ENCODE results near the gene FUBP3.

Gene FUBP3, protein sequence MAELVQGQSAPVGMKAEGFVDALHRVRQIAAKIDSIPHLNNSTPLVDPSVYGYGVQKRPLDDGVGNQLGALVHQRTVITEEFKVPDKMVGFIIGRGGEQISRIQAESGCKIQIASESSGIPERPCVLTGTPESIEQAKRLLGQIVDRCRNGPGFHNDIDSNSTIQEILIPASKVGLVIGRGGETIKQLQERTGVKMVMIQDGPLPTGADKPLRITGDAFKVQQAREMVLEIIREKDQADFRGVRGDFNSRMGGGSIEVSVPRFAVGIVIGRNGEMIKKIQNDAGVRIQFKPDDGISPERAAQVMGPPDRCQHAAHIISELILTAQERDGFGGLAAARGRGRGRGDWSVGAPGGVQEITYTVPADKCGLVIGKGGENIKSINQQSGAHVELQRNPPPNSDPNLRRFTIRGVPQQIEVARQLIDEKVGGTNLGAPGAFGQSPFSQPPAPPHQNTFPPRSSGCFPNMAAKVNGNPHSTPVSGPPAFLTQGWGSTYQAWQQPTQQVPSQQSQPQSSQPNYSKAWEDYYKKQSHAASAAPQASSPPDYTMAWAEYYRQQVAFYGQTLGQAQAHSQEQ

DNA sequence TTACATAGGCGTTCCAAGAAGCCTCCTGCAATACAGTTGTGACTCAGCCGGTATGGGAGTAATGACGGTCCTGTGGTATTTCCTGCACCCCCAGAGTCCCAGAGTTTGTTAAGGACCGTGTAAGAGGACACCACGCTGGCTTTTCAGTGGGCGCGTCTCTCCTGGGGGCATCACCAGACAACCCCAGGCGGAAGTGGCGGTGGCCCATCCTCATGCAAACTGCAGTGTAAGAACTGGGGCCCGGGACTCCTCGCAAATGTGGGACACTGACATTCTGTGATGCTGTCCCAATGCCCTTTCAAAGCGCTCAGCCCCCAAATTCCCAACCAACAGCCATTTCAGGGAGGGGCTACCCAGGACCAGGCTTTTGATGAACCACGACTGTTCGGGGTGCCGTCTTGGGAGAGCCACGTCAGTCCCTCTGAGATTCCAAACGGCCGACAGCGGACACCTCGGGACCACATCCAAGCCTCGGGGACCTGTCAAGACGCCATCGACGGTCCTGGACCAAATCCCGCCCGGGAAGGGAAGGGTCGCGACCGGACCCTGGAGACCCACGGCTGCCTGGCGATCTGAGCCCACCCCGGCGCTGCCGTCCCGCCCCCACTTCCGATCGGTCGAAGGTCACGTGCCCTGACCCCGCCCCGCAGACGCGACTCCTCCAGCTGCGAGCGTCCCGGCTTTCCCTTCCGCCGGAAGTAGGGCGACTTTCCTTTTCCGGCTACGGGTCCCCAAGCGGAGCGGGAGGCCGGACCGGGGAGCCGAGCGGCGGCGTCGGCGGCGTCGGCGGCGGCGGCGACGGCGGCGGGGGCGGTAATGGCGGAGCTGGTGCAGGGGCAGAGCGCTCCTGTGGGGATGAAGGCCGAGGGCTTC is at the start of gene FUBP3:
Gene FUBP3 (plus strand): TSS at position 713 of the 873 bp plus-strand sequence. CDS start 104 bp downstream, at position 817.
- DNase-seq: peak; percentile 66 to 97 (median 91)

DNA sequence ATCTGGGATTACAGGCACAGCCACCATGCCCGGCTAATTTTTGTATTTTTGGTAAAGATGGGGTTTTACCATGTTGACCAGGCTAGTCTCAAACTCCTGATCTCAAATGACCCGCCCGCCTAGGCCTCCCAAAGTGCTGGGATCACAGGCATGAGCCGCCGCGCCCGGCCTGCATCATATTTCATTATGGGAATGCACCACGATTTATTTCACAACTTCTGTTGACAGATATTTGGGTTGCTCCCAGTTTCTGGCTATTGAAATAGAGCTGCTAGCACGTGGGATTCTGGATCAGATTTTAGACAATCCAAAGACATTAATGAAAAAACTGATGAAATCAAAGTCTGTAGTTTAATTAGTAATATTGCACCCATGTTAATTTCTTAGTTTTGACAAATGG is 48.4 kb upstream of the FUBP3 start:
- DNase-seq: no peak

DNA sequence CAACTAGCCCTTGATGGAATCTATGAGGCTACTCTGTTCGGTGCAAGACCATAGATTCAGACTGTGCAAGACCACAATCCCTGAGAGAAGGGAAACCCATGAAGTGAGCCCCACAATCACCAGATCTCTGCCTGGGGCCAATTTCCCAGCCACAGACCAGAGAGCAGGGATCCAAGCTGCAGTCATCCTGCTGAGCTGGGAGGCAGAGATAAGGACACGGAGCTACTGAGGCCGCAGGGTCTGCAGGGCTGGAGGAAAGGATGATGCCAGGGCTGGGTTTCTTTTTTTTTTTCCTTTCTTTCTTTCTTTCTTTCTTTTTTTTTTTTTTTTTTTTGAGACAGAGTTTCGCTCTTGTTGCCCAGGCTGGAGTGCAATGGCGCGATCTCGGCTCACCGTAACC is 47.7 kb upstream of the FUBP3 start:
- DNase-seq: no peak

DNA sequence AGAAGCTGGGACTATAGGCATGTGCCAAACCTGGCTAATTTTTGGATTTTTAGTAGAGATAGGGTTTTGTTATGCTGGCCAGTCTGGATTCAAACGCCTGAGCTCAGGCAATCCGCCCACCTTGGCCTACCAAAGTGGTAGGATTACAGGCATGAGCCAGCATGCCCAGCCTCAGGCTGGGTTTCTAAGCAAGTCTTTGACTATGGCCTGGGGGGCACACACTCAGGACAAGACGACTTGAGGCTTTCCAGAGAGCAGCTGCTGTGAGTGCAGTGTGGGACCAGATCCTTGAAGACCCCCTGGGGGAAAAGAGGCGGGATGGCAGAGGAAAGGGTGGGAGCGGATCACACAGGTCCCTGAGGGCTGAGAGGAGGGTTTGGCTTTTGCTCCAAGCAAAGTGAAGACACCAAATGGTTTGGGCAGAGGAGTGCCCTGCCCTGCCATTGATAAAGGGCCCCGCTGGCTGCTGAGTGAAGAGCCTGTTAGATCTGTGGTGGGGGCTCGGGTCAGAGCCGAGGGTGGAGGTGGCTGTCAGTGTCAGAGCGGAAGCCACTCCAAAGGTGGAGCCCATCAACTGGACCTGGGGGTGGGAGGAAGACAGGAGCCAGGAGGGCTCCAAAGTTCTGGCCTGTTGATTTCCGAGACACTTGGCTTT is 46.8 kb upstream of the FUBP3 start:
- DNase-seq: no peak

- peak in 11 of 51 donors; percentile 1 to 47 (median 11) for DNase-seq
Measured at GRCh38 chr9:130535818-130536521, 43.4 kb upstream of the FUBP3 start.

DNA sequence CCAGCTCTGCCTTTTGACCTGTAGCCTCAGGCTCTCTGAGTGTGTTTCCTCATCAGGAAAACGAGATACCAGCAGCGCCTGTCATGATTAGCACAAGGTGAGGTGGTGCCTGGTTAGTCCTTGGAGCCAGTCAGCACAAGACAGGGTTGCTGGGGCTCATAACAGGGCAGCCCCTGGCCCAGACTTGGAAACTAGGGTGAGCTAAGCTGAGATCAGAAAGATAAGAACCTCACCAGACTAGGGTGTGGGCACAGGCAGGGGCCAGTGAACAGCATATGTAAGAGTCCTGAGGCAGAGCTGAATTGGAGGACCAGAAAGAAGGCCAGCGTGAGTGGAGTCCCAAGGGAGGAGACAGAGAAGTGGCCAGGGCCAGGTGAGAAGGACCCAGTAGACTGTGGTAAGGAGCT is 42.7 kb upstream of the FUBP3 start:
- no peak for DNase-seq

DNA sequence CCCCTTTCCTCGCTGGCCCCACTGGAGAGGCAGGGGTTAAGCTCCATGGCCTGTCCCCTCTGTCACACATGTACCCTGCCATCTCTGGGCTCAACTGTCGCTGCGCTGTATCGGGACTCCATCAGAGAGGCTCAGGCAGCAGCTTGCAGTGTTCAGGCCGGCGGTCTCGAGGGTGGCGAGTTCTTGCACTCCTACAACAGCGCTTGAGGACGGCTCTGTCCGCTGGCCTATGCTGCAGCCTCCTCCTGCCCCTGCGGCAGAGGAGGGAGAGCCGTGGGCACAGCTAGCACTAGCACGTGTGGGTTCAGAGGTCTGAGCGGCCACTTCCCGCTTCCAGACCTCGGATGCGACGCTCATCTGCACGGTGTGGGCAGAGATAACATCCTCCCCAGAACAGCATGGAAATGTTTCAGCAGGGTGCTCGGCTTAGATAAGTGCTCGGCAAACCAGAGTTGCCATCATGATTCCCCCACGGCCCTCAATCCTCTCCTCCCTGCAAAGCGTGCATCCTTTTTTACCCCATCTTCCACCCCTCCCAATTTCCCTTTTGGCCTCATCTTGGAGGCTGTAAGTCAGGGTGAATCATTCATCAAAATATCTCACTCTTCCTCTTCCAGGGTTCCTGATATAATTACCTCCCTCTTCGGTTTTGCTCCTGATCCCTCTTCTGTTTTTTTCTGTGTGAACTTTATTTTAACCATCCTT is 41.9 kb upstream of the FUBP3 start:
- DNase-seq: no peak

- DNase-seq: no peak
Measured at GRCh38 chr9:130539420-130540223, 39.8 kb upstream of the FUBP3 start.

DNA sequence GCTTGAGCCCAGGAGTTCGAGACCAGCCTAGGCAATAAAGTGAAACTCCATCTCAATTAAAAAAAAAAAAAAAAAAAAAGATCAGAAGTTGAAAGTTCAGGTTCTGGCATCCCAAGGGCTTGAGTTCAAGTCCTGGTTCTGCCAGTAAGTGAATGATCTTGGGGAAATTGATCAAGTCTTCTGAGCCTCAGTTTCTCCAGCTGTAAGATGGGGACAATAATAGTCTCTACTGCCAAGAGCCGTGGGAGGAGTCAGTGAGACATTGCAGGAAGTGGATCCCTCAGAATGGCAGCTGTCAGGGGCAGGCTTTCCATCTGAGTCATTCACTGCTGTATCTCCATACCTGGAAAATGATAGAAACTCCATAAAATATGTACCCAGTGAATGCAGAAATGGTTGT is 37.8 kb upstream of the FUBP3 start:
- no peak for DNase-seq

- no peak for DNase-seq
Measured at GRCh38 chr9:130542038-130542437, 37.3 kb upstream of the FUBP3 start.

GRCh38 chr9:130542457-130543228 is 36.7 kb upstream of the FUBP3 start:
- DNase-seq: no peak

- DNase-seq: no peak
Measured at GRCh38 chr9:130543368-130543767, 36.0 kb upstream of the FUBP3 start.

DNA sequence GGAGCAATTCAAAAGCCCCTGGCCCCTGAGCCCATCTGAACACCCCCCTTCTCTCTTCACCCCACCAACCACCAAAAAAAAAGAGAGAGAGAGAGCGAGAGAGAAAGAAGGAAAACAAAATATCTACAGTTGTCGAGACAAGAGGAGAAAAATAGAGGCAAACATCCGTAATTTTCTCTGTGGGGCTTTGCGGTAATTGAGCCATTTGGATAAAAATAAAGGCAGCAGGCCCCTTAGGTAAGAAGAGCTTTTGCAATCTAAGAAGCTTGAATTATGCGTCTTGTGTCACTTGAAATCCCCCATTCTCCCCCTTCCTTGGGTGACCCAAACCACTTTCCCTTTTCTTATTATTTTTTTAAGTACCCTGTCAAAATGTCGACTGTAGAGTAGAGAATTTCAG is 35.5 kb upstream of the FUBP3 start:
- DNase-seq: no peak

DNA sequence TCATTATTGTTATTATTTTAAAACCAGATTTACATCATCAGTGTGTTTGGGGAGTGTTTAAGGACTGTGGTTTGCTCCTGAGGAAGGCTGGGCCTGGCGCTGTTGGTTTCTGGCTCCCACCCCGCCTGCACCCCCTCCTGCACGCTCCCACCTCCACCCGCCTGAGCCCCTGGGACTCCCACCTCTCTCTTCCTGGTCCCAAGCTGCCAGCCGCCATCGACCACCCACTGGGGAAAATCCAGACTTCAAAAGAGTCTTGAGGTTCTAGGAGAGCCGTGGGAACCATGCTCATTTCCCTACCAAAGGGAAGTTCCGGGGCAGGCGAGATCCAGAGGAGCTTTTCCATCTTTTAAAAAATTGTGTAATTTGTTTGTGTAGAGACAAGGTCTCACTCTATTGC is 35.0 kb upstream of the FUBP3 start:
- no peak for DNase-seq

GRCh38 chr9:130548103-130548502 is 31.3 kb upstream of the FUBP3 start:
- DNase-seq: no peak

GRCh38 chr9:130549093-130549735 is 30.2 kb upstream of the FUBP3 start:
- DNase-seq: no peak

DNA sequence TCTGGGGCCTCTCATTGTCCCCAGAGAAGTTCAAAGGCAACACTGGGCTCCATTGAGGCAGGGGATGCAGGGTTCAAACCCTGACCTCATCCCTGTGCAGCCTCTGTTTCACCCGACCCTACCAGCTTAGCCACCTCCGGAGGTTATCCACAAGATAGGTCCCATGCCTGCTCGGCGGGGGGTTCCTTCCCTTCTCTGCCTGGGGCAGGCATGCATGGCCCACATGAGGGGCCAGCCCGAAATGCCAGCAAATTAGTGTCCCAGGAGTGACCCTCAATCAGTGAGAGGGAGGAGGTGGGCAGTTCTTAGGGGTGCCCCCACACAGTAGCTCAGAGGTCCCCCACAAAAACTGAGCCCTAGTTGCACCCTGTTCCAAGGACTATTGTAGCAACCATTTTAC is 24.8 kb upstream of the FUBP3 start:
- DNase-seq: no peak

GRCh38 chr9:130555061-130555460 is 24.3 kb upstream of the FUBP3 start:
- DNase-seq: no peak

All from hypothalamus (tissue), 51 donors.